ENCODE measurements around the gene ATXN8OS.
"Not testable (repeated sequence)": the region's sequence is repeated elsewhere in the genome, so short reads cannot be mapped to it uniquely, and the experiment has no call there.

The ATXN8OS gene

GRCh38 chr13:70104481-70104880 lies 3.1 kb upstream of the ATXN8OS start:
- TF ChIP-seq CTCF (IDR thresholded peaks at IDR 0.05; ENCODE audit: insufficient read depth, low read length, missing control alignments): no peak
- ChIA-PET POLR2A (no interaction called here), CTCF (no interaction called here)
- no peak overlapping the region for H3K4me3 ChIP-seq (ENCODE audit: low read depth, low read length)
- no peak for DNase-seq (ENCODE audit: low read depth, low spot score)

GRCh38 chr13:70107125-70107497 lies 515 bp upstream of the ATXN8OS start:
- H3K4me3 ChIP-seq (ENCODE audit: low read depth, low read length): no peak overlapping the region
- TF ChIP-seq CTCF (IDR thresholded peaks at IDR 0.05; ENCODE audit: insufficient read depth, low read length, missing control alignments): no peak
- no peak for DNase-seq (ENCODE audit: low read depth, low spot score)
- ChIA-PET CTCF (no interaction called here), POLR2A (no interaction called here)

- POLR2A ChIA-PET: no interaction called here
- CTCF ChIA-PET: no interaction called here
- TF ChIP-seq CTCF (IDR thresholded peaks at IDR 0.05; ENCODE audit: insufficient read depth, low read length, missing control alignments): no peak
- no peak for DNase-seq (ENCODE audit: low read depth, low spot score)
- H3K4me3 ChIP-seq (ENCODE audit: low read depth, low read length): no peak within 1 kb of the TSS
Observed at GRCh38 chr13:70108356-70109105, 905 bp downstream of the ATXN8OS start, which contains the start of gene KLHL1. TSS of gene KLHL1 (minus strand) at chr13:70108452. CDS start at chr13:70107699, 753 bp downstream.

GRCh38 chr13:70117338-70117905 lies 9.8 kb downstream of the ATXN8OS start:
- ChIA-PET POLR2A (no interaction called here), CTCF (no interaction called here)
- TF ChIP-seq CTCF (IDR thresholded peaks at IDR 0.05; ENCODE audit: insufficient read depth, low read length, missing control alignments): no peak

GRCh38 chr13:70125693-70126092 lies 18.1 kb downstream of the ATXN8OS start:
- TF ChIP-seq CTCF (IDR thresholded peaks at IDR 0.05; ENCODE audit: insufficient read depth, low read length, missing control alignments): no peak
- DNase-seq (ENCODE audit: low read depth, low spot score): no peak
- CTCF ChIA-PET: no interaction called here
- H3K4me3 ChIP-seq (ENCODE audit: low read depth, low read length): no peak overlapping the region
- POLR2A ChIA-PET: no interaction called here

More at GRCh38 chr13:70117338-70117905, 9.8 kb downstream of the ATXN8OS start:
- H3K4me3 ChIP-seq (ENCODE audit: low read depth, low read length): no peak overlapping the region
- DNase-seq (ENCODE audit: low read depth, low spot score): no peak

- no peak for TF ChIP-seq CTCF (IDR thresholded peaks at IDR 0.05; ENCODE audit: insufficient read depth, low read length, missing control alignments)
- CTCF ChIA-PET: no interaction called here
- H3K4me3 ChIP-seq (ENCODE audit: low read depth, low read length): no peak overlapping the region
- no peak for DNase-seq (ENCODE audit: low read depth, low spot score)
- POLR2A ChIA-PET: no interaction called here
Observed at GRCh38 chr13:70128098-70128497, 20.5 kb downstream of the ATXN8OS start.

- H3K4me3 ChIP-seq (ENCODE audit: low read depth, low read length); DNase-seq (ENCODE audit: low read depth, low spot score); CTCF ChIA-PET; POLR2A ChIA-PET: not testable (repeated sequence)
Observed at GRCh38 chr13:70142658-70143057, 35.0 kb downstream of the ATXN8OS start.

Data from AG04449 (cell line).